HUDEP-2 (cell line): Measurements from ENCODE around the gene OR4M1.
"Not testable (repeated sequence)": the region's sequence is repeated elsewhere in the genome, so short reads cannot be mapped to it uniquely, and the experiment has no call there.

ENCODE experiments used
- DNase-seq, 76 experiments: peaks; one replicate each; lab custom pipeline; 2025; ENCODE audit not compliant: unreplicated experiment in 76 of 76; lab: John Stamatoyannopoulos, UW

Gene OR4M1, protein sequence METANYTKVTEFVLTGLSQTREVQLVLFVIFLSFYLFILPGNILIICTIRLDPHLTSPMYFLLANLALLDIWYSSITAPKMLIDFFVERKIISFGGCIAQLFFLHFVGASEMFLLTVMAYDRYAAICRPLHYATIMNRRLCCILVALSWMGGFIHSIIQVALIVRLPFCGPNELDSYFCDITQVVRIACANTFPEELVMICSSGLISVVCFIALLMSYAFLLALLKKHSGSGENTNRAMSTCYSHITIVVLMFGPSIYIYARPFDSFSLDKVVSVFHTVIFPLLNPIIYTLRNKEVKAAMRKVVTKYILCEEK

GRCh38 chr14:19773204-19773603, at the start of gene OR4M1:
Gene OR4M1, plus strand, starts transcription at chr14:19773504. Its CDS starts 6,819 bp downstream, at chr14:19780323.
- DNase-seq, result not testable (repeated sequence)

DNA sequence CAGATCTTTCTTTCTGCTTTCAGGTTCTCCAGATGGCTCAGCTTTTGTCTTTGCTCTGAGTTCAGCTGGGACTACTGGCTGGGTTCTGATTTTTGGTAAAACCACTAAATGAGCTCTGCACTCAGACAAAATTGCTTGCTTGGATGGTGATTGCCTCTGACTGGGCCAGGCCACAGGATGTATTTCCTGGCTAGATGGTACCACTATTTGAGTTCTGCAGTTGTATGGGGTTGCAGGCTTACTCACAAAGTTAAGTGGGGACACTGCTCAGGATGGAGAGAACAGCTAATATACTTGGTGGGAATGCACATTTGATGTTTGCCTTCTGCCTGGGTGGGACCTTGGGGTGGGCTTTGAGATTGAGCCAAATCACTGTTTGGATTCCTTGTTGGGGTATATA, 43.9 kb upstream of the OR4M1 start:
- DNase-seq, result no peak

DNA sequence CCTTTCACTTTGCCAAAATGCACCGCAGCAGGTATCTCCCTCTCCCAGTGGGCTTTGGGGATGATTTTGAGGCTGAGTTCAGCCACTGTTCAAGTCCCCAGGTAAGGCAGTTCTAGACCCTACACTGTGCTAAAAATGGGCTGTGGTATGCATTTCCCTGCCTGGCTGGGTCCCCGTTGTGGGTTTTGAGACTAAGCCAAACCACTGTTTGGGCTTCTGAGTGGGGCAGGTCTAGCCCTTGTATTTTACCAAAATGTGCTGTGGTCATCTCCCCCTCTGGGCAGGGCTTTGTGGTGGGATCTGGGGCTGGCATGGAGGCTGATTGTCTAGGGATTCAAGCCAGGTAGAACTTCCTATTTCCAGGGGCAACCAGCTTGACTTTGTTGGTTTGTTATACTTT, 43.5 kb upstream of the OR4M1 start:
- DNase-seq, result no peak

DNA sequence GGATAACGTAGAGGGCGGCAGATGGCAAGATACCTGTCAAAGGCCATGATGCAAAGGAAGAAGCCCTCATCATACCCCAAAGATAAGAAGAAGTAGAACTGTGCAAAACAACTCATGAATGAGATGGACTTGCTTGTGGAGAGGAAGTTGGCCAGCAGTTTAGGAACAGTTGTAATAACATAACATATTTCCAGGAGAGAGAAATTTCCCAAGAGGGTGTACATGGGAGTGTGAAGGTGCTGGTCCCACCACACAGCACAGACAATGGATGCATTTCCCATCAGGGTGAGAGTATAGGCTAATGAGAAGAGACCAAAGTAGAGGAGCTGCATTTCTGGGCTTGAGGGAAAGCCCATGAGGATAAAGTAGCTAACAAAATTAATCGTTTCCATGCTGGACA, 39.4 kb upstream of the OR4M1 start:
- DNase-seq, result not testable (repeated sequence)

DNA sequence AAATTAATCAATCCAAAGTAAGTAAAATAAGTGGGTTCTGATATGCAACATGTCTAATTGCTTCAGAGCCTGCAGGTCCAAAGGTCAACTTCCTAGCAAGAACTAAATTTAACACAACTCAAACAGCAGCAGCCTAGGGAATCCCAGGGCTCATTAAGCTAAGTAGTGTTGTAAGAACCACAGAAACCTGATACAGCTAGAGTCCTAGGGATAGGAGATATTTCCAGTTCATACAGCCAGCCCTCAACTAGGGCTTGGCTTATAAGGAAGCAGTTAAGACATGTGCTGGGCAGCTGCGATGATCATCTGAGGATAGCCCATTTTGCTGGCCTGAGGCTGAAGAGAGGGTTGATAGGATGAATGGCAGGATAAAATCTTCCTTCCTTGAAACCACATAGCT, 30.0 kb upstream of the OR4M1 start, which contains the start of gene OR4Q3:
OR4Q3 (plus strand) TSS at position 316 of the 400 bp plus-strand sequence.
- DNase-seq, result no peak

DNA sequence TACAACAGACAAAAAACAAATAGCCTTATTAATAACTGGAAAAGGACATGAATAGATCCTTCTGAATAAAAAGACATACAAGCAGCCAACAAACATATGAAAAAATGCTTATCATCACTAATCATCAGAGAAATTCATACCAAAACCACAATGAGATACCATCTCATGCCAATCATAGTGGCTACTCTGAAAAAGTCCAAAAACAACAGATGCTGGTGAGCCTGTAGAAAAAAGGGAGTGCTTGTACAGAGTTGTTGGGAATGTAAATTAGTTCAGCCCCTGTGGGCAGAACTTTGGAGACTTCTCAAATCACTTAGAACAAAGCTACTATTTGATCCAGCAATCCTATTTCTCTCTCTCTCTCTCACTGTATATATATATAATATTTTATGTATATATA, 21.0 kb upstream of the OR4M1 start:
- DNase-seq, result not testable (repeated sequence)

GRCh38 chr14:19754172-19754571, 19.1 kb upstream of the OR4M1 start:
- no peak for DNase-seq

GRCh38 chr14:19771491-19771890, 1.8 kb upstream of the OR4M1 start:
- DNase-seq, result not testable (repeated sequence)

DNA sequence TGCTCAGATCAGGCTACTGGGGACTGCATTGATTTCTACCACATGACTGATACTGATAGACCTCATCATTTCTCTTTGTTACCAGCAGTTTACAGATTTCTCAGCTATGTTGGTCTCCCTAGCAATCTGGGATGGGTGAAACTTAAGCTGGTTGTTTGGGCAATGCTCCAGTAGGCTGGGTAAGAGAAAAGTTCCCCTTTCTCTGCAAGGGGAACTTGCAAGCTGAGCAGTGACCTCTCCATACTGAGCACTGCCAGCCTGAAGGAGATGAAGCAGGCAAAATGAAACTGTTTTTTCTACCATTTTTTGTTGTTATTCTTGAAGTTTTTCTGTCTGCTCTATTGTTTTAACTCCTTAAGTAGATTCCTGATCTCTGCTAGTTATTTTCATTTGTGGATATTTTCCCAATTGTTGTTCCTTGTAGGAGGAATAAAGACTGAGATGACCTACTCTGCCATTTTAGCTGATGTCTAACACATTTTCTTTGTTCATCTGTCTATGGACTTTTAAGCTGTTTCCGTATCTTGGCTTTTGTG, 1.3 kb upstream of the OR4M1 start:
- no peak for DNase-seq

GRCh38 chr14:19772454-19772853, 850 bp upstream of the OR4M1 start:
- DNase-seq, result not testable (repeated sequence)

GRCh38 chr14:19775587-19775986, 2.3 kb downstream of the OR4M1 start:
- no peak for DNase-seq

- not testable (repeated sequence) for DNase-seq
Observed at GRCh38 chr14:19785848-19786247, 12.5 kb downstream of the OR4M1 start.

- DNase-seq, result not testable (repeated sequence)
Observed at GRCh38 chr14:19787318-19787717, 14.0 kb downstream of the OR4M1 start.

GRCh38 chr14:19788150-19788549, 14.8 kb downstream of the OR4M1 start:
- DNase-seq, result not testable (repeated sequence)

- not testable (repeated sequence) for DNase-seq
Observed at GRCh38 chr14:19796520-19797108, 23.3 kb downstream of the OR4M1 start.

DNA sequence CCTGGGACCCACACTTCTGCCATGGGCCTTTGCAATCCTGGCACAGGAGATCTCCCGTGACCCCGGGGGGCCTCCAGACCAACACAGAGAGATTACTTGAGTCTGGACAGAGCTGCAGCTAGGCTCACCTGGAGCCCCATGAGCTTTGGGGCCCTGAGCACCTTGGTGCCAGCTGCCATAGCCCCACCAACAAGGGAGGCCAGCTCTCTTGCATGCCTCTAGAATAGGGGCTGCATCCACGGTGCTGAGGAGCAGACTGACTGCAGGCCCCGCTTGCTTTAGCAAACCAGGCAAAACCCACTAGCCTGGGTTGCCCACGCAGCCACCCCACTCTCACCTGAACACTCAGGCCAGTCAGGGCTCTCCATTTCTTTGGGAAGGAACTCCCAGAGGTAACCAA, 26.6 kb downstream of the OR4M1 start:
- DNase-seq, result no peak

- DNase-seq, result no peak
Observed at GRCh38 chr14:19800282-19801117, 27.2 kb downstream of the OR4M1 start.

DNA sequence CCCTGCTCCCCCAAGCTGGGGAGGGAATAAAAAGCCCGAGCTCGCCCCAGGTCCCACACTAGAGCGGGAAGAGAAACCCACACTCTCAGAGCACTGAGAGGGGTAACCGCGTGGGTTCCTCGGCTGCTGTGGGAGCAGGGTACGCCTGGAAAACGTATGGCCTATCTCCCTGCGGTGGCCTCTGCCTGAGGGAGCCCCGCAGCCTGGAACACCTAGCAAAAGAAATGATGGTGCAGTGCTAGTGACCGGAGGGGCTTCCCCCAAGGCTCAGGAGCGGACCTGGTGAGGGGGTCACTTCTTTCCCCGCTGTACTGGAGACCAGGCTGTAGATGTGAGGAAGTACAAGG, 27.8 kb downstream of the OR4M1 start:
- DNase-seq, result no peak

DNA sequence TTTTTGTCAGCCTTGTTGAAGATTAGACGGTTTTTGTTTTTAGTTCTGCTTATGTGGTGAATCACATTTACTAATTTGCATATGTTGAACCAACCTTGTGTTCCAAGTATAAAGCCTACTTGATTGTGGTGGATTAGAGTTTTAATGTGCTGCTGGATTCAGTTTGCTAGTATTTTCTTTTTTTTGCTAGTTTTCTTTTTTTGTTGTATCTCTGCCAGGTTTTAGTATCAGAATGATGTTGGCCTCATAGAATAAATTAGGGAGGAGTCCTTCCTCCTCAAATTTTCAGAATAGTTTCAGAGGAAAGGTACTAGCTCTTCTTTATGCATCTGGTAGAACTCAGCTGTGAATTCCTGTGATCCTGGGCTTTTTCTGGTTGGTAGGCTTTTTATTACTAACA, 30.2 kb downstream of the OR4M1 start, which contains the start of gene OR4N2:
OR4N2 (plus strand) TSS at position 301 of the 400 bp plus-strand sequence. CDS start 23,679 bp downstream, outside the sequence.
- DNase-seq, result not testable (repeated sequence)

GRCh38 chr14:19813171-19813920, 40.0 kb downstream of the OR4M1 start:
- not testable (repeated sequence) for DNase-seq
